Activated T-cell treated with anti-CD3 and anti-CD28 coated beads, Interleukin-2, amount 50 U/mL, for 4 hours (primary cell): ENCODE measurements around the gene XIRP2. TPM values are rescaled to one million over a fixed set of nuclear protein-coding genes. Genes with fewer than 3 reads are reported as not detected.

Experiments
- ATAC-seq, 2 donors: fragments of 200-7000 bp; cut with Tn5 transposase; one replicate each; pipeline ENCODE4 v1.10.0; 2021
- DNase-seq: peaks from one replicate; pipeline ENCODE4 v3.0.0-alpha.2; 2020
- H3K27me3 Mint-ChIP-seq: one replicate; pipeline ENCODE4 v1.8.0; 2021; ENCODE audit warnings: low read depth, mixed read lengths
- H3K36me3 Mint-ChIP-seq: one replicate; pipeline ENCODE4 v1.8.0; 2022; ENCODE audit warnings: mixed read lengths; ENCODE audit not compliant: insufficient read depth
- H3K4me1 Mint-ChIP-seq: one replicate; pipeline ENCODE4 v1.8.0; 2021; ENCODE audit warnings: low read depth, mixed read lengths
- H3K4me3 Mint-ChIP-seq: one replicate; pipeline ENCODE4 v1.8.0; 2021; ENCODE audit warnings: mild to moderate bottlenecking, moderate library complexity, mixed read lengths
- H3K9me3 Mint-ChIP-seq: one replicate; pipeline ENCODE4 v1.8.0; 2021; ENCODE audit warnings: mixed read lengths
- total RNA-seq, 3 donors: library from RNA; stranded (reverse); gene quantifications; one replicate each; pipeline ENCODE4 v1.2.1, GENCODE V29; 2021

XIRP2 gene
- total RNA-seq, 3 donors from 2014 or later: not detected

DNA sequence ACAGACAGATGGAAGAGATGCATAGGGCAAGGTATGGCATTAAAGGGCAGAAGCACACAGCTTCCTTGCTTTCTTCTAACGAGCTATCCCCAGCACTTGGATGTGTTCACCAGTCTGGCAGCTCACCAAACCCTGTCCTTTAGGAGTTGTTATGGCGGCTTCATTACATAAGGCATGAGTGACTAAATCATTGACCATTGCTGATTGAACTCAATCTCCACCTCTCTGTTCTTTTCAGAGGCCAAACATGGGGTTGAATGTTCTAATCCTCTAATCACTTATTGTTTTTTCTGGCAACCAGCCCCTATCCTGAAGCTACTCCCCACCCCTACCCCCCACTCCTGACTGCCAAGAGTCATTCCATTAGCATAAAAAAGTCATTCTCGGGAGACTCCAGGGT lies 301.8 kb downstream of the XIRP2 start:
- Mint-ChIP-seq H3K27me3 (no peaks in the 10 kb centered on the region), H3K4me3 (no peak overlapping the region), H3K36me3 (no peaks in the 10 kb centered on the region), H3K4me1 (no peaks in the 10 kb centered on the region), H3K9me3 (peaks cover 3% of the 10 kb centered on the region)
- ATAC-seq (no peak), DNase-seq (no peak)

DNA sequence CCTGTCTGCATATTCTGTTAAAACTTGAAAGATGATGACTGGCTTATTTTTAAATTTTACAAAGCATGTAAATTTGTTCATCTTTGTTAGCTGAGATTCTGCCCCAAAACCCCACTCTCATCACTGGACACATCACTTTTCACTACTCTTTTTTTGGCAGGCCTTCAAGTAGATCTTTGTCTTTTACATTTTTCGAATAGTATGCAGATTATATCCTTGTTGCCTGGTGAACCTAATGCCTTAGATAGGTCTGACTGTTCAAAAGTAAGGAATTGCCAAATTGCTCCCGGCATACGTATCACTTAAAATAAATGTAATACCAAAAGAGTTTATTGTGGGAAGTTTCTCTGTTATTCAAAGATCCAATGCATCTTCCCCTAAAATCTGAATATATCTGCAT lies 303.3 kb downstream of the XIRP2 start:
- Mint-ChIP-seq H3K4me3 (no peak overlapping the region), H3K27me3 (no peaks in the 10 kb centered on the region), H3K4me1 (peaks cover 2% of the 10 kb centered on the region), H3K36me3 (no peaks in the 10 kb centered on the region), H3K9me3 (peaks cover 3% of the 10 kb centered on the region)
- DNase-seq (no peak), ATAC-seq (no peak)

DNA sequence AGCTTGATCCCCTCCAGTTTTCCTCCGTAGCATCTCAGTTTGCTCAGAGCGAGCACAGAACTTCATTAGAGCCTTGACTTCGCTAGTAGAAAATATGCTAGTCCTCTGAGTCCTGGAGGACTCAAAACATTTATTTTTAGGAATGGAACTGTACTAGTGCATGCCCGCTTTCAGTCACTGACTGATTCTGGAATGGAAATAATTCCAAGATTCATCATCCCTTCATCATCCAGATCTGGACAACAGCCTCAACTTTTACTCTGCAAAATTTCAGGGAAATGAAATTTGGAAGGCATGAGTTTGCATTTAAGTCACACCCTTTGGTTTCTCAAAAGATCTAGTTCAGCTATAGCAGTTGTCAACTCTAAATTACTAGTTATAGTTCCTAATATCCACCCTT lies 304.6 kb downstream of the XIRP2 start:
- DNase-seq (no peak), ATAC-seq (no peak)
- Mint-ChIP-seq H3K4me1 (peaks cover 2% of the 10 kb centered on the region), H3K9me3 (peaks cover 3% of the 10 kb centered on the region), H3K36me3 (no peaks in the 10 kb centered on the region), H3K27me3 (no peaks in the 10 kb centered on the region), H3K4me3 (no peak overlapping the region)

DNA sequence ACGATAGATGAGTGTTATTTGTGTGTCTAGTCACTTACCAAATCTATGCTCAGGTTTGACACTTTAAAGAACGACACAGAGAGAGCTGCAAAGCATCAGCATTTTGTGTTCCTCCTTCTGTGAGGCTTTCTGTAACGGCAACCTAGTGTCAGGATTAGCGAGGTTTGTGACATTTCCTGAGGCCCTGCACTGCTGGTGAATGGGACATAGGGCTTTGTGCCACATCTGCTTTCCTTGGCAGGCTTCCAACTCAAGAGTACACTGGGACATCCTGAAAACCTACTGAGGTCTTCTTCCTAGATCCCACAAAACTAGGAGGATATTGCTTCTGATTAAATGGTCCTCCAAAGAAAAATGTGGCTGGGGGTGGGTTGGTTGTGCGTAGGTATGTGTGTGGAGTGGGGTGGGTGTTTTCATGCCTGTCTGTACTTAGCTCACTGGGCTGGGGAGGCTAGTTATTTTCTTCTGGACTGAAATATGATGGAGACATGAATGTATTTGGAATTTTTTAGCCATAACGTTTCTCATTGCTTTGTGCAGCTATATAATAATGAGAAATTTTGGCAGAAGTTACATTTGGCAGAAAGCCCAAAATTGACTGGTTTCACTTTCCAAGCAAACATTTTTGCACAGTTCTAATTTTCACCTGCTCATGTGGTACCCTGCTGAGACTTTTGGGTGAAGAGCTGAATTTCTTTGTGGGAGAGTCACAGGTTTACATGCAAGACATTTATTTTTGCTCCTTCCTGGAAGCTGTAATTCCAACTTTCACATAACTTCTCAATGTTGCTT lies 308.4 kb downstream of the XIRP2 start:
- Mint-ChIP-seq H3K4me1 (peaks cover 2% of the 10 kb centered on the region), H3K9me3 (no peaks in the 10 kb centered on the region), H3K36me3 (no peaks in the 10 kb centered on the region), H3K27me3 (no peaks in the 10 kb centered on the region), H3K4me3 (no peak overlapping the region)
- ATAC-seq (no peak), DNase-seq (no peak)

DNA sequence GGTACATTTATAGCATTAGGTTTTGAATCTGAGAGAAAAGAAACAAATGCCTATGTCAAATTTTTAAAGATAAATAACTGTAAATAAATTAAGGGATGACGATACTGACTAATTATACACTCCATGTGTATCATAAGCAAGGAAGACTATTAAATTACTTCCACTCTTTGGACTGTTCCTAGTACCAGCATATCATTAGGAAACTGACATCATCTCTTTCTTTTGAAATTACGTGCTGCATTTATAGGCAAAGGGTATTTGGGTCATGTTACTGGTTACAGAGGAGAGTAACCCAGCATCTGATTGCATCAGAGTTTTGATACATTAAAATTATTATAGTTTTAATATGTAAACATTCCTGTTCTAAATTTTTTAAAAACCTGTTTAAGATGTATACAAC lies 309.7 kb downstream of the XIRP2 start:
- Mint-ChIP-seq H3K27me3 (no peaks in the 10 kb centered on the region), H3K4me1 (peaks cover 2% of the 10 kb centered on the region), H3K36me3 (no peaks in the 10 kb centered on the region), H3K9me3 (no peaks in the 10 kb centered on the region), H3K4me3 (no peak overlapping the region)
- no peak for DNase-seq
- ATAC-seq: no peak

DNA sequence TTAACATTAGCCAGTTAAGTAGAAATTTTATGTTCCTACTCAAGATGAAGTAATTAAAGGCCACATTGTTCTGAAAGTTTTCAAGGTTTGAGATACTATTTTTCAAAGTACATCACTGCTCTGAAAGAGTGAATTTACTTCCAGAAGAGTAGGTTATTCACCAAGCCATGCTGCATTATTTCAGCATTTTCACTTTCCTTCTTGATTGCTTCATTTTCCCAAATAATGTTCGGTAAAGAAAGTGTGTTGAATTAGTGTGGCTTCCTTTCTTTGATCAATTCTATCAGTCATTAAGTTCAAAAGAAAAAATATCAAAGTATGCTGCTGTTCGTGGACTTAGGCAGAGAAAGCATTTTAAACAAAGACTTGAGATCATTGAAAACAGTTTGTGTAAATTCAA lies 310.3 kb downstream of the XIRP2 start:
- peaks cover 2% of the 10 kb centered on the region for H3K4me1 Mint-ChIP-seq
- H3K4me3 Mint-ChIP-seq: no peak overlapping the region
- no peaks in the 10 kb centered on the region for H3K36me3 Mint-ChIP-seq
- DNase-seq (no peak), ATAC-seq (no peak)
- no peaks in the 10 kb centered on the region for H3K27me3 Mint-ChIP-seq
- H3K9me3 Mint-ChIP-seq: no peaks in the 10 kb centered on the region

DNA sequence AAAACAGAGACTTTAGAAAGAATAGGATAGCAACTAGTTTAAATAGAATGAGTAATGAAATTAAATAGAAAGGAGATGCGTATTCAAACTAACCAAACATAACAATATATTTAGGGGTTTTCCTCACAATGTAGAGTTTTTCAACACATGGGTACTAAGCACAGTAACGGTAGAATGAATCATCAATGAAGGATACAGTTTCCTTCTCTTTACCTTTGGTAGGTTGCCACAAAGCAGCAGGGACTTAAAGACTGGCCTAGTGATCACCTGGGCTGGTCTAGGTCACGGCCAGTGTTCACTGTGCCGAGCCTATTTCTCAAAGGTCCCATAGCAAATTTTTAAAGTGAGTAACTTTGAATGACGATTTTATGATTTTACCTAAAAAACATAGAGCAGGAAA lies 311.7 kb downstream of the XIRP2 start:
- Mint-ChIP-seq H3K9me3 (no peaks in the 10 kb centered on the region), H3K36me3 (no peaks in the 10 kb centered on the region), H3K4me1 (peaks cover 2% of the 10 kb centered on the region), H3K27me3 (no peaks in the 10 kb centered on the region), H3K4me3 (no peak overlapping the region)
- no peak for ATAC-seq
- DNase-seq: no peak

DNA sequence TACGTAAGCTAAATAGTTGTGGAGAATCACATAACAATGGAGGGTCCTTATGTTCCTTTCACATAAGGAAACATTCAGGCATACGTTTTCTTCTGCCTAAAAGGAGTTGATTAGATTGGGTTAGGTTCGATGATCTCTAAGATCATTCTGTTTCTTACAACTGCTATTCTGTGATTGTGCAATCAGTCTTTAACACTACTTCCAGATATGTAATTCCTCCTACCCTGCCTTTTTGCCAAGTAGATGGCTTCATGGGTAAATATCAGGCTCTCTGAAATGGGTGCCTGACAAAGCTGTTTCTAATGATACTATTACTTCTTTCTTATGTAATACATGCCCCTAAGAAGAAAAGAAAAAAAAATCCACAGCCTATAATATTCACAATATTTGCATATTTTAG lies 321.5 kb downstream of the XIRP2 start:
- no peak for DNase-seq
- Mint-ChIP-seq H3K36me3 (no peaks in the 10 kb centered on the region), H3K4me1 (no peaks in the 10 kb centered on the region), H3K4me3 (no peak overlapping the region), H3K27me3 (no peaks in the 10 kb centered on the region), H3K9me3 (no peaks in the 10 kb centered on the region)
- no peak for ATAC-seq

DNA sequence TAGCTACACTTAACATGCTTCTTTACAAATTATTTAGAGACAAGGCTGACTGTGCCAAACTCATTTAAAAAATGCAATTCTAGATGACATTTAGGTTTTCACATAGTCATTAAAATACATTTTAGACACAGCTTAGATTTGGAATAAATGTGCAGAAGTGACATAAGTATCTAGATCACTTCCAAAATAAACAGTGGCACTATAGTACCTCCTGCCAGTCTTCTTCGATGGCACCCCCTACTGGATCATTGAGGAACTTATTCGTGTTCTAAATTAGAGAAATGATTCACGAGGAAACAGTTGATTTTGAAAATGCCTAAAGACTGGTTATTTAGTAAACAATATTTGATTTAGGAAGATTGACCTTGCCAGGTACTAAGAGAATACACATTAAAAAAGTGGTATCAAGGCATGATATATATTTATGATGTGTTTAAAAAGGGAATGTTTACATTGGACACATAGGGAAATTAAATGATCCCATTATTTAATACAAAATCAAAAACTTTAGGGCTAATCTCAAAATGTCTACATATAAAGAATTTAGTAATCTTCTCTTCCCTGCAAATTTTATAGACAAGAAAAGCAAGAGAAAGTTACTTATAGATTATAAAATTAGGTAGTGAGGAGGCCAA lies 323.9 kb downstream of the XIRP2 start:
- Mint-ChIP-seq H3K36me3 (no peaks in the 10 kb centered on the region), H3K4me1 (no peaks in the 10 kb centered on the region), H3K4me3 (no peak overlapping the region), H3K9me3 (no peaks in the 10 kb centered on the region), H3K27me3 (no peaks in the 10 kb centered on the region)
- DNase-seq (no peak), ATAC-seq (no peak)

DNA sequence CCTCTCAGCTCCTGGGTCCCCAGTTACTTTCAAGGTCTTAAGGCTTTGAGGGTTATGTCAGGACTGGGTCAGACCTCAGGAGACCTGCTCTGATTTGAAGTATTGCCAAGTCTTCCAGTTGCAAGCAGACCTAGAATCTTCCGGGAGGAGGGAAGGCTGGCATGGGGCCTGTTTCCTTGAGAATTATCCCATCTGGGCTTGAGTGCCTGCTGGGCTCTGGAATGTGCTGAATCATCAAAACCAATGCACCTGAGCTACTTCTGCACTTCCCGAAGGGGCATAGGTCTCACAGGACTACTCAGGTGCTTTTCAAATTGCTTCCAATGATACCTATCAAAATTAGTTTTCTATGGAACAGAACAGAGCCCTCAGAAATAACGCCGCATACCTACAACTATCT lies 327.3 kb downstream of the XIRP2 start:
- H3K27me3 Mint-ChIP-seq: no peaks in the 10 kb centered on the region
- DNase-seq (no peak), ATAC-seq (no peak)
- no peaks in the 10 kb centered on the region for H3K9me3 Mint-ChIP-seq
- no peak overlapping the region for H3K4me3 Mint-ChIP-seq
- no peaks in the 10 kb centered on the region for H3K4me1 Mint-ChIP-seq
- H3K36me3 Mint-ChIP-seq: no peaks in the 10 kb centered on the region

DNA sequence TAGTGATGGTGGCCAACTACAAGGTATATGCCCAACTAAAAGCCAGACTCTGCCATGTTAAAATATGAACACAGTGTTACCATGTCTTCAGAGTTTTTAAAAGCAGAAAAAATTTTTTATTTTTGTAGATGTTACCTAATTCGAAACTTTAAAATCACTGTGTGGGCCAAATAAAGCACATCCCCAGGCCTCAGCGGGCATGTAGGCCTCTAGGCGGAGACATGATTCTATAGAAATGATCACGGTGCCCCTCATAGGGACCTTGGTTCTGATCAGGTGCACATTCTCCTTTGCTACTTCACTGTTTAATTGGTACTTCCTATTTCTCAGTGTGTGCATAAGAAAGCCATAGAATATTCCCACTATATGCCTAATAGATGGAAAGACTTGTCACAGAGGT lies 349.2 kb downstream of the XIRP2 start:
- DNase-seq (no peak), ATAC-seq (no peak)
- Mint-ChIP-seq H3K36me3 (no peaks in the 10 kb centered on the region), H3K4me1 (no peaks in the 10 kb centered on the region), H3K27me3 (no peaks in the 10 kb centered on the region), H3K9me3 (no peaks in the 10 kb centered on the region), H3K4me3 (no peak overlapping the region)

DNA sequence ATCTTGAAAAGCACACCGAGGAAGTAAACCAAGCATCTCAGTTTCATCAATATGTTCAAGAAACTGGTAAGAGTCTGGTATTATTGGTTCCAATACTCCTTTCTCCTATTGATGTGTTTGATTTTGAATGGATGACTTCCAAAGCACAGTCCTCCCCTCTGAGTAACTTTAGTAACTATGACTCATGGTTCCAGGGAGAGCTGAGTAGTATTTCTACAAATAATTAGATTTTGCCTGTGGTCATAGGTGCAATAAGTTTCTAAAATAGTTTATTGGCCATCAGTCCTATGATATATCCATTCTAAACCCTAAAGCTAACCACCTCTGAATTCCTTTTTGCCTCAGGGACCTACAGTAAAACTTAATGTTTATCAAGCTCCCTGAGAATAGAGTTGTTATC lies 352.4 kb downstream of the XIRP2 start:
- DNase-seq: no peak
- no peak overlapping the region for H3K4me3 Mint-ChIP-seq
- H3K27me3 Mint-ChIP-seq: no peaks in the 10 kb centered on the region
- H3K36me3 Mint-ChIP-seq: no peaks in the 10 kb centered on the region
- H3K4me1 Mint-ChIP-seq: no peaks in the 10 kb centered on the region
- no peak for ATAC-seq
- H3K9me3 Mint-ChIP-seq: no peaks in the 10 kb centered on the region

DNA sequence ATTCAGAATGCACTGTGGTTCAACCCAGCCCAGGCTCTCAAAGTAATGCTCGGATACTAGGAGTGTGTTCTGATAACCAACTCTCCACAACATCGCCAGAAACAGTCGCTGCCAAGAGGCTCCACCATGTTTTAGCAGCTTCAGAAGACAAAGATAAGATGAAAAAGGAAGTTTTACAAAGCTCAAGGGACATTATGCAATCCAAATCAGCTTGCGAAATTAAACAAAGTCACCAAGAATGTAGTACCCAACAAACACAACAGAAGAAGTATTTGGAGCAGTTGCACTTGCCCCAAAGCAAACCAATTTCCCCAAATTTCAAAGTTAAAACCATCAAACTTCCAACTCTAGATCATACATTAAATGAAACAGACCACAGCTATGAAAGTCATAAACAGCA lies 360.9 kb downstream of the XIRP2 start:
- Mint-ChIP-seq H3K4me1 (no peaks in the 10 kb centered on the region), H3K27me3 (no peaks in the 10 kb centered on the region), H3K4me3 (no peak overlapping the region), H3K9me3 (peaks cover 4% of the 10 kb centered on the region), H3K36me3 (no peaks in the 10 kb centered on the region)
- ATAC-seq (no peak), DNase-seq (no peak)

DNA sequence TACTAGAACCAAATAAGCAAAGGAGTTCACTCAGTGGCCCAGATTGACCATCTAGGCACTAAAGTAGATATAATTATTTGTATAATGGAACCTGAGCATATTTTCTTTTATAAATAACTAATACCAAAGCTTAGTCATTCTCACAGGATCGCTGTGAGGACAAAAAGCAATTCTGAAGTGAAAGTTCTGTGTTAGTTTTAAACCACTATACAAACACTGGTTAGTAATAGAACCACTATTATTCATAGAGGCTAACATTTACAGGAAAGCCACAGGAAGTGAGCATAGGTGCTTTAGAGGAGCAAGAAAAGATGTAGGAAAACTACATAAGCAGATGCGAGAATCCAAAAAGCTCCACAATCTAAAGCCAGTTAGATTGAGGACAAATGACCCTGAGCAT lies 364.7 kb downstream of the XIRP2 start:
- H3K27me3 Mint-ChIP-seq: no peaks in the 10 kb centered on the region

DNA sequence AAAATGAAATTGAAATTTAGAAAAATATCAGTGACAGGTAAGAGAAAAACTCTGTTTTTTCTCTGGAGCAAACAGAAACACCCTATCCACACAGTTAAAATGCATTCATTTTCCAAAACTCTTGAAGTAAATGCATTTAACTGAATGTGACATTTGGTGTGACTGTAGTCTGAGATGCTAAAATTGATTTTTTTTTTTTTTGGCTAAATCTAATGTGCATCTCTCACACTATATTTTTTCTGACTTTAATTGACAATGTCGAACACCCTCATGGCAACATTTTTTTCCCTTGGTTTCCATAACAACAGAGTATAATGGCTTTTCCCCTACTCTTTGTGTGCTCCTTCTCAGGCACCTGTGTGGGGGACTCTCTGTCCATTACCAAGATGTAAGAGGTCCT lies 366.4 kb downstream of the XIRP2 start:
- H3K36me3 Mint-ChIP-seq: no peaks in the 10 kb centered on the region
- H3K27me3 Mint-ChIP-seq: no peaks in the 10 kb centered on the region
- no peak overlapping the region for H3K4me3 Mint-ChIP-seq
- H3K4me1 Mint-ChIP-seq: no peaks in the 10 kb centered on the region
- ATAC-seq (no peak), DNase-seq (no peak)
- peaks cover under 1% of the 10 kb centered on the region for H3K9me3 Mint-ChIP-seq

More for the DNA sequence above, 364.7 kb downstream of the XIRP2 start:
- no peak overlapping the region for H3K4me3 Mint-ChIP-seq
- H3K4me1 Mint-ChIP-seq: no peaks in the 10 kb centered on the region
- H3K36me3 Mint-ChIP-seq: no peaks in the 10 kb centered on the region
- ATAC-seq: no peak
- DNase-seq: no peak
- peaks cover 4% of the 10 kb centered on the region for H3K9me3 Mint-ChIP-seq
